Stimulated activated naive CD4-positive, alpha-beta T cell (primary cell): ENCODE data around the gene PIGU.
"Not testable (repeated sequence)": the region's sequence is repeated elsewhere in the genome, so short reads cannot be mapped to it uniquely, and the experiment has no call there.

Source experiments
- DNase-seq, 6 experiments: peaks; one replicate each; lab custom pipeline; 2025; lab: John Stamatoyannopoulos, UW

PIGU gene

GRCh38 chr20:34621383-34622367, 55.2 kb downstream of the PIGU start:
- no peak for DNase-seq

- no peak for DNase-seq
These were observed 55.9 kb downstream of the PIGU start for GRCh38 chr20:34621036-34621343.

GRCh38 chr20:34618676-34619075, 58.2 kb downstream of the PIGU start:
- no peak for DNase-seq

- not testable (repeated sequence) for DNase-seq
These were observed 60.0 kb downstream of the PIGU start for GRCh38 chr20:34616913-34617312.

- DNase-seq, result no peak
These were observed 61.4 kb downstream of the PIGU start for GRCh38 chr20:34615477-34615876.

GRCh38 chr20:34611976-34612375, 64.9 kb downstream of the PIGU start:
- not testable (repeated sequence) for DNase-seq

- no peak for DNase-seq
These were observed 69.8 kb downstream of the PIGU start for GRCh38 chr20:34607066-34607465.

GRCh38 chr20:34604980-34605788, 71.7 kb downstream of the PIGU start:
- no peak for DNase-seq

- DNase-seq, result no peak
These were observed 75.8 kb downstream of the PIGU start for GRCh38 chr20:34600892-34601653.

- no peak for DNase-seq
These were observed 81.3 kb downstream of the PIGU start for GRCh38 chr20:34595377-34596184.

GRCh38 chr20:34586488-34587163, 90.3 kb downstream of the PIGU start:
- DNase-seq, result no peak

GRCh38 chr20:34585019-34585418, 91.9 kb downstream of the PIGU start:
- DNase-seq, result no peak

GRCh38 chr20:34583544-34583943, 93.3 kb downstream of the PIGU start:
- no peak for DNase-seq

- DNase-seq, result no peak
These were observed 94.0 kb downstream of the PIGU start for GRCh38 chr20:34582911-34583310.

- no peak for DNase-seq
These were observed 94.7 kb downstream of the PIGU start for GRCh38 chr20:34582221-34582620.

- DNase-seq, result no peak
These were observed 95.3 kb downstream of the PIGU start for GRCh38 chr20:34581341-34582184.

- no peak for DNase-seq
These were observed 96.6 kb downstream of the PIGU start for GRCh38 chr20:34579979-34580940.

- no peak for DNase-seq
These were observed 97.5 kb downstream of the PIGU start for GRCh38 chr20:34579191-34579978.
